Upper lobe of left lung (tissue), 4 donors: ENCODE results near the gene CD300LF.

ENCODE experiments used
- POLR2A ChIP-seq, 4 donors: fragments of 450-650 bp; IDR thresholded peaks; one replicate each; pipeline ENCODE4 v1.5.1; 2016 to 2017; ENCODE audit warnings: antibody characterized with exemption in 4 of 4, mild to moderate bottlenecking in 2 of 4
- TF ChIP-seq, protein P1 (sequence below), 6 experiments: fragments of 450-650 bp in 4 of 6; fragments of 200-600 bp in 2 of 6; sonication (generic) in 2 of 6; IDR thresholded peaks; one replicate each; pipeline ENCODE4 v1.5.1; 2016 to 2019; ENCODE audit warnings: antibody characterized with exemption in 6 of 6

DNA sequence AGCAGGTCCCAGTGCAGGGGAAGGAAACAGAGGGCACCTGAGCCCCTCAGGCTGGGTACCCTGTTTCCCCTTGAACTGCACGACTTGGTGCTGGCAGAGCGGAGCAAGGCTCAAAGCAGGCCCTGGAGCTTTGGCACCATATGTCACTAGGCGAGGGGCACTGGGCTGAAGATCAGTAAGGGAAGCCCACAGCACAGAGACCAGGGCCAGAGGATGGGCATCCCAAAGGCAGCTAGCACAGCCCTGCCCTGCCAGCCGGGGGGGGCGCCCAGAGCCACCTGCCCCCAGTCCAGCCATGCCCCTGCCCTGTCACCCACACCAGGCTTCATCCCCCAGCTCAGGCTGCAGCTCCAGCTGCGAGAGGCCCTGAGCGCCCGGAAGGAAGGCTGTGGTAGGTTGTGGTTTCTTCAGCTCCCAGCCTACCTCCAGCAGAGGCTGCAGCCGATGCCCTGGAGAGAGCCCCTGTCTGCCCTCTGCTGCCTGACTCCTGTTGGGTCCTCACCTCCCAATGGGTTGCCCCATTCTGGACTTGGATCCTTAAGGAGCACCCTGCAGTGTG is 46.6 kb upstream of the CD300LF start:
- TF ChIP-seq, protein P1, sequence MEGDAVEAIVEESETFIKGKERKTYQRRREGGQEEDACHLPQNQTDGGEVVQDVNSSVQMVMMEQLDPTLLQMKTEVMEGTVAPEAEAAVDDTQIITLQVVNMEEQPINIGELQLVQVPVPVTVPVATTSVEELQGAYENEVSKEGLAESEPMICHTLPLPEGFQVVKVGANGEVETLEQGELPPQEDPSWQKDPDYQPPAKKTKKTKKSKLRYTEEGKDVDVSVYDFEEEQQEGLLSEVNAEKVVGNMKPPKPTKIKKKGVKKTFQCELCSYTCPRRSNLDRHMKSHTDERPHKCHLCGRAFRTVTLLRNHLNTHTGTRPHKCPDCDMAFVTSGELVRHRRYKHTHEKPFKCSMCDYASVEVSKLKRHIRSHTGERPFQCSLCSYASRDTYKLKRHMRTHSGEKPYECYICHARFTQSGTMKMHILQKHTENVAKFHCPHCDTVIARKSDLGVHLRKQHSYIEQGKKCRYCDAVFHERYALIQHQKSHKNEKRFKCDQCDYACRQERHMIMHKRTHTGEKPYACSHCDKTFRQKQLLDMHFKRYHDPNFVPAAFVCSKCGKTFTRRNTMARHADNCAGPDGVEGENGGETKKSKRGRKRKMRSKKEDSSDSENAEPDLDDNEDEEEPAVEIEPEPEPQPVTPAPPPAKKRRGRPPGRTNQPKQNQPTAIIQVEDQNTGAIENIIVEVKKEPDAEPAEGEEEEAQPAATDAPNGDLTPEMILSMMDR (IDR thresholded peaks at IDR 0.05), result peak in 2 of 6 experiments; percentile 6 to 12
- no peak for TF ChIP-seq POLR2A (IDR thresholded peaks at IDR 0.05)
